HG03139 (cell line): Measurements from ENCODE around the gene TMEM271.
"Not testable (repeated sequence)": the region's sequence is repeated elsewhere in the genome, so short reads cannot be mapped to it uniquely, and the experiment has no call there.

Source experiments
- ATAC-seq: cut with Tn5 transposase; IDR thresholded peaks from one replicate; pipeline ENCODE4 v1.9.1; 2021; ENCODE audit not compliant: unreplicated experiment

The TMEM271 gene

DNA sequence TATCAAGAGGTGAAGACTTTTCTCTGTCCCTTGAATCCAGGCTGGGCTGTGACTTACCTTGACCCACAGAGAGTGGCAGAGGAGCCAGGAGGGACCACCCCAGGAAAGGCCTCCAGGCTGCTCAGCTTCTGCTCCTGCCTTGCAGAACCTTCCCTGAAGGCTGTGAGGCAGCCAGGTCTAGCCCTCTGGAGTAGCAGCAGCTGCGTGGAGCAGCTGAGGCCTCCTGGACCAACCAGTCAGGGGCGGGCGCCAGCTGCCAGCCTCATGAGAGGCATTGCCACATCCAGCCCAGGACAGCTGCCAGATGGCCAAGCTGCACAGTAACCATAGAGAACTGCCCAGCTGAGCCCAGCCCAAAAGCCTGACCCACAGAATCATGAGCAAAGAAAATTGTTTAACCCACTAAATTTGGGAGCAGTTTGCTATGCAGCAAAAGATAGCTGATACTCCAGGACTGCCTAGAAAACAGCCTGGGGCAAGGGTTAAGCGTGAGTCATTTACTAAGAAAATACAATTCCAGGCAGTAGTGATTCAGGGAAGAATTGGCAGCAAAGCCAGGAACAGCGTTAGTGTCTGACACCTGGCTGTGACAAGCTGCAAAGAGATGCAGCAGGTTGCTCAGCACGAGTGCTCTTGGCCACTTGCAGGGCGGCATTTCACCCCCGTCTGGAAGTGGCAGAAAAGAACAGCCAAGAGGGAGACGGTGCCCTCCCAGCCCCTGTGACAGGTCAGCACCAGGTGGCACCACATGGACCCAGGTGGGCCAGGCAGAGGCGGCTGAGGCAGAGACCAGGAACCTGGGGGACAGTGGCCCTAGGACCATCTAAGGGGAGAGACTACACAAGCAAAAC, 34.5 kb upstream of the TMEM271 start:
- ATAC-seq = no peak

DNA sequence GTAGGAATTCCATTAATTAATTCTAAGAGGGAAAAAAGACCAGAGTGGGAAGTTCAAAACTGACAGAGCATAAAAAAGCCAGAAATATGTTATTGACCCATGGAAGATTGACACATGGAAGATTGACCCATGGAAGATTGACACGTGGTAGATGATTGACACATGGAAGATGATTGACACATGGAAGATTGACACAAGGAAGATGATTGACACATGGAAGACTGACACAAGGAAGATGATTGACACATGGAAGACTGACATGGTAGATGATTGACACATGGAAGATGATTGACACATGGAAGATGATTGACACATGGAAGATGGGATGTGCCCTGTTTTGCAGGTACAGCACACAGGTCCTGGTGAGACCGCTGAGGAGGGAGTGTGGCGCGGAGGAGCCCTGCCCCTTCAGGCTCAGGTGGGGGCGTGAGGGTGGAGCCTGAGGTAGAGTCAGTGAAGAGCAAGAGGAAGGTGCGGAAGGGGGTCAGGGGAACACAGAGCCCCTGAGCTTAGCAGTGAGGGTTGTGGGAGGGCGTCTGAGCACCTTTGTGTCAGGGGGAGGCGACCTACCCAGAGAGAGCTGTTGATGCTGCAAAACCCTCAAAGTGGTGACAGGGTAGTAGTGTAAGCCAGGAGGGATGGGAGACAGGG, 33.4 kb upstream of the TMEM271 start:
- no peak for ATAC-seq

DNA sequence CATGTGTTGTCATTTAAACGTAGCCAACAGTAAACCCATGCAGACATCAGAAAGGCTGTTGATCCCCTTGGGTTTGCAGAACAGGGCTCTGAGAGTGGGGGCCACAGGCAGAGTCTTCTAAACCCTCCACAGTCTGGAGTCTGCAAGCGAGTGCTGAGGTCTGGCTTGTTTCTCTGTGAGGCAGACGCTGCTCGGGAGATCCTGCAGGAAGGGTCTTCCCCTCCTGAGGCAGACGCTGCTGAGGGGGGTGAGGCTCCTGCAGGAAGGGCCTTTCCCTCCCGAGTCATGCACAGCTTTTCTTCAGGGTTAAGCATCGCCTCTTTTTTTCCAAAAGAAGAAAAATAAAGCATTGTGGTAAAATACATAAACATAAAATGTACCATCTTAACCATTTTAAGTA, 32.1 kb upstream of the TMEM271 start:
- ATAC-seq = no peak

DNA sequence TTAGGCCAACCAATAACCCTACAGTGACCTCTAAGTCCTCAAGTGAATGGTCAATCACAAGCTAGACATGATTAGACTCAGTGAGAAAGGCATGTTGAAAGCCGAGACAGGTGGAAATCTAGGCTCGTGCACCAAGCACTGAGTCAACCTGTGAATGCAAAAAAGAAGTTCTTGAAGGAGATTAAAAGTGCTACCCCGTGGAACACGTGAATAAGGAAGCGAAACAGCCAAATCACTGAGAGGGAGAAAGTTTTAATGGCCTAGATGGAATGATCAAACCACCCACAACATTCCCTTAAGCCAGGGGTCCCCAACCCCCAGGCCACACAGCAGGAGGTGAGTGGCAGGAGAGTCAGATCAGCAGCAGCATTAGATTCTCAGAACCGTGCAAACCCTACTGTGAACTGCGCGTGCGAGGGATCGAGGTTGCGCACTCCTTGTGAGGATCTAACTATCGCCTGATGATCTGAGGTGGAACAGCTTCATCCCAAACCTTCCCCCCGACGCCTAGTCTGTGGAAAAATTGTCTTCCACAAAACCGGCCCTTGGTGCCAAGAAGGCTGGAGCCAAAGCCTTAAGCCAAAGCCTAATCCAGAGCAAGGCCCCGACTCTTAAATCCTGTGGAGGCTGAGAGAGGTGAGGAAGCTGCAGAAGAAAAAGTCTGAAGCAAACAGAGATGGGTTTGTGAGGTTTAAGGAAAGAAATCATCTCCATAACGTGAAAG, 29.8 kb upstream of the TMEM271 start:
- ATAC-seq = no peak

DNA sequence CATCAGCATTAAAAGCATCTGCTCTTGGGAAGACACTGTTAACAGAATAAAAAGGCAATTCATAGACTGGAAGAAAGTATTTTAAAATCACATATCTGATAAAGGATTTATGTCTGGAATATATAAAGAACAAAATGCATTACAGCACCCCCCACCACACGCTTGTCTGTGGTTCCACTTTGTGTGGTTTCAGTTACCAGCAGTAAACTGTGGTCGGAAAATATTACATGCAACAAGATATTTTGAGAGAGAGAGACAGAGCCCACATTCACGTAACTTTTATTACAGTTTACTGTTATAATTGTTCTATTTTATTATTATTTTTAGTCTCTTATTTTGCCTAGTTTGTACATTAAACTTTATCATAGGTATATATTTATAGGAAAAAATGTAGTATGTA, 28.0 kb upstream of the TMEM271 start:
- ATAC-seq = no peak

DNA sequence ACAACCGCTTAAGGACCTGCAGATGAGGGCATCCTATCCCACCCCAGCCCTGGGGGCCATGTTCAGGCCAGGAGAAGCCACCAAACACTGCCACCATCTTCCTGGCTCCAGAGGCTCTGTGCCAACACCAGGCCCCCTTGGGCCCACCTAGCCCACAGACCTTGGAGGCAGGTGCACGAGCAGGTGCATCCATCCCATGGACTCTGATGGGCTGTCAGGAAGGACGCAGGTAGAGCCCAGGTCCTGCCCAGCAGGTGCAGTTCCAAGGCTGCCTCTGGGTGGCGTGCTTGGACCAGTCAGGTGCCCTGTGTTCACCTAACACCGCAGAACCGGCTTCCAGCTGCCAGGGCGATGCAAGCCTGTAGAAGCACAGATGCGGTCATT, 26.5 kb upstream of the TMEM271 start:
- no peak for ATAC-seq

DNA sequence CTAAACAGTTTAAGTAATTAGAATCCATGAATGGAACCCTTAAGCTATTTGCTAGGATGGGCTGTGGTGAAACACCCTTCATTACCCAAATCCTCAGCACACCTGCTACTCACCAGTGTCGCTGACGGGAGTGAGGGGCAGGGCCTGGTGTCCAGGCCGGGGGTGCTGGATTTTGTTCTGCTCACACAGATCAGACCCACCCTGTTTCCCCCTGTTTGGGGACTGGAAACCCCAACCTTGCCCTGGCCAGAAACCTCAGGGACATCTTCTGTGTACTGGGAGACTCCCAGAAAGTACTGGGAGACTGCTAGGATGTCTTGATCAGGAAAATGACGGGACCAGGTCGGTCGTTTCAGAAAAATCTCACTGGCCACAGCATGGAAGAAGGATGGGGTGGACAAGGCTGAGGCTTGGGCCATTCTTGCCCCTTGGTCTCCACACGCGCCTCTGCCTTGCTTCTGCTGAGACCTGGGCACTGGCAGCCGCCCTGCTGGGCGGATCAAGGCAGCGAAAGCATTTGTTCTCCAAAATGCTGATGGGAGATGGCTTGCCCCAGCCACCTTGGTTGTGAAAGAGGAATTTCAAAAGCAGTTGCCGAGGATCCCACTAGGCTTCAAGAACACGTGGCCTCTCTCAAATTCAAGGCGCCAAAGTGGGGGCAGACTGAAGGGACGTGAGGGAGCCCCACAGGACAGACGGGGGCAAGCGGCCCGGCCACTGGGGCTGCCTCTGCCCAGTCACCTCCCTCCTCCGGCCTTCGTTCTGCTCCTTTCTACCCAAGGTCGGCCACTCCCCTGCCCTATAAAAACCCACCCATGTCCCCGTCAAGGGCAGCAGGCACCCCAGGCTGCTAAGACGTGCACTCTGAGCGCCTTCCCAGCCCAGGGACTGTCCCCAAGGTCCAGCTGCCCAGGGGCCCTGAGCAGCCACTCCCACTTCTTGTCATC, 25.8 kb upstream of the TMEM271 start:
- ATAC-seq = no peak

DNA sequence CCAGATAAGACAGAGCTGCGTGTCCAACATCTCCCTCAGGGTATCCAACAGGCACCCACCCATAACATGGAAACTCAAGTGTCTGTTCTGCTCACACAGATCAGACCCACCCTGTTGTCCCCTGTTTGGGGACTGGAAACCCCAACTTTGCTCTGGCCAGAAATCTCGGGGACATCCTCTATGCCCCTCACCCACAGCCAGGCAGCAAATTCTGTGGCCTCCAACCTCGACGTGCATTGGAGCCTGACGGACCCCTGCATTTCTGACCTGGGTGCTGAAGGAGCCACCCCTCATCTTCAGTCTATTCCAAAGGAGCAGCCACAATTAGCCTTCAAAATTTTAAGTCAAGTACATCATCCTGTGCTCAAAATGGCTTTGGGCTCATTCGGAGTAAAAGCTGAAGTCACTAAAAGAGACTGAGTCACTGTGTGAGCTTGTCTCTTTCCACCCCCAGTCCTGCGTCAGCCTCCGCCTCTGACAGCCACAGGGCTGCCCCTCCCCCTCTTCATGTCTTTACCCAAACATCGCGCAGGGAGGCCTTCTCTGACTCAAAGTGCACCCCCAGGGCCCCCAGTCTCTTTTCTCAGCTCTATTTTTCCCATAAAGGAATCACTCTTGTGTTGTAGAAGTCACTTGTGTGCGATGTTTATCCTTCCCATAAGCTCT, 24.9 kb upstream of the TMEM271 start:
- ATAC-seq = no peak

DNA sequence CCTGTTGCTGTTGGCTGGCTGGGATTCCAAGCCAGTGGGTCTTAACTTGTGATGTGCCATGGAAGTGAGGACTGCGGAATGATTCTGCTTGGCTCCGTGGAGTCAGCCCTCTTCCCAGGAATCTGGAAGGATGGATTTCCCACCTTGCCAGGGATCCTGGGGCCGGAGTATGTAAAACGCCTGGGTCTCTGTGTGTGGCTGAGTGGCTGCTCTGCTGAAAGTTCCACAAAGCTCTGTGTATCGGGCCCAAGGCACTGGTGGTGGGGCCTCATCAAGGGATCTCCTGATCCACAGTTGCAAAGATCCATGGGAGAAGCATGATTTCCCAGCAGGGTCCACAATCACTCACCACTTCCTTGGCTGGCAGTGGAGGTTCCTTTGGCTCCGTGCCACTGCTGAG, 24.1 kb upstream of the TMEM271 start:
- no peak for ATAC-seq

DNA sequence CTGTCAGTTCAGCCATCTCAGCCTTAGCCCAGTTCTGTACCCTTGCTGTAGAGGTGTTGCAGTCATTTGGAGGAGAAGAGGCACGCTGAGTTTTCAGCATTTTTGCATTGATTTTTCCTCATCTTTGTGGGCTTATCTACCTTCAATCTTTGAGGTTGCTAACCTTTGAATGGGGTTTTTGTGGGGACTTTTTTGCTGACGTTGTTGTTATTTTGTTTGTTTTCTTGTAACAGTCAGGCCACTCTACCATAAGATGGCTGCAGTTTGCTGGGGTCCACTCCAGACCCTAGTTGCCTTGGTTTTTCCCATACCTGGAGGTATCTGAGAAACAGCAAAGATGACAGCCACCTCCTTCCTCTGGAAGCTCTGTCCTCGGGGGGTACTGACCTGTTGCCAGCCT, 22.8 kb upstream of the TMEM271 start:
- ATAC-seq = no peak

DNA sequence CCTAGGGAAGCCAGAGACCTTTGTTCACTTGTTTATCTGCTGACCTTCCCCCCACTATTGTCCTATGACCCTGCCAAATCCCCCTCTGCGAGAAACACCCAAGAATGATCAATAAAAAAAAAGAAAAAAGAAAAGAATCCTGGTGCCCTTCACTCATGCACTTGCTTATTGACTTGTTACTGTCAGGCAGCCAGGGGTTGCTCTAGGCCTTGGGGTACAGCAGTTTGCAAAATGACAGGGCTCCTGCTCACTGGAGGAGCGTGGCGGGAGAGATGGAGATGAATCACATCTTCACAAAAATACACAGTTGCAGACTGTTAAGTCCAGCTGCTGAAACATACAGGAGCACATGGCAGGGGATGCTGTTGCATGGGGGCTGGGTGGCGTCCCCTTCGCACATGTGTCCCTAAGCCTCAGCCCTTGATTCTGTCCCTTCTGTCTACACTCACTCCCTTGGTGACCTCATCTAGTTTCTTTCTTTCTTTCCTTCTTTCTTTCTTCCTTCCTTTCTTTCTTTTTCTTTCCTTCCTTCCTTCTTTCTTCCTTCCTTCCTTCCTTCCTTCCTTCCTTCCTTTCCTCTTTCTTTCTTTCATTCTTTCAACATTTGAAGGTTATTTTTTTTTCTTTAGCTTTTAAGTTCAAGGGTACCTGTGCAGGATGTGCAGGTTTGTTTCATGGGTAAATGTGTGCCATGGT, 16.9 kb upstream of the TMEM271 start:
- no peak for ATAC-seq

DNA sequence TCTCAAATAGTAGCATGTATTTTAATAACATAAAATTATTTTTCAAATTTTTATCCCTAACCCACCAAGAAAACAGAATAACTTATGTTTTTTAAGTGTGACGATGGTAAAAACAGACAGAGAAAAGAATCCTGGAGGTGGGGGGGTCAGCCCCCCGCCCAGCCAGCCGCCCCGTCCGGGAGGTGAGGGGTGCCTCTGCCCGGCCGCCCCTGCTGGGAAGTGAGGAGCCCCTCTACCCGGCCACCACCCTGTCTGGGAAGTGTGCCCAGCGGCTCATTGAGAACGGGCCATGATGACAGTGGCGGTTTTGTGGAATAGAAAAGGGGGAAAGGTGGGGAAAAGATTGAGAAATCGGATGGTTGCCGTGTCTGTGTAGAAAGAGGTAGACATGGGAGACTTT, 16.1 kb upstream of the TMEM271 start:
- ATAC-seq = not testable (repeated sequence)

DNA sequence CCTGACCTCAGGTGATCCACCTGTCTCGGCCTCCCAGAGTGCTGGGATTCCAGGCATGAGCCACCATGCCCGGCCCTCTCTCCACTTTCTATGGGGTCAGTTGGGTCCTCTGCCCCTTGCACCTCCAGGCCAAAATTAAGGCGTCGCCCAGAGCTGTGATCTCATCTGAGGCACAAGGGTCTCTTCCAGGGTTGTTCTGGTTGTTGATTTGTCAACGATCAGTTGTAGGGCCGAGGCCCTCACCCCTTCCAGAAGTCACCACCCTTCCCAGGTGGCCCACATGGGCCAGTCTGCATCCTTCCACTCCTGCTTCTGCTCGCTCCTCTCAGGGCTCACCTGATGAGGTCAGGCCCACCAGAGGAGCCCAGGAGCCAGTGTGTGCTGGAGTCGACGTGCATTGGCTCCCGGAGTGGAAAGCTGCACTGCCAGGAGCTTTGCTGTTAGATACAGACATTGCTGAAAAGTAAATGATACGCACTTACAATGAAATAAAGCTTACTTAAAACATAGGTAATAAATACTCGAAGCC, 14.3 kb upstream of the TMEM271 start:
- ATAC-seq = no peak

DNA sequence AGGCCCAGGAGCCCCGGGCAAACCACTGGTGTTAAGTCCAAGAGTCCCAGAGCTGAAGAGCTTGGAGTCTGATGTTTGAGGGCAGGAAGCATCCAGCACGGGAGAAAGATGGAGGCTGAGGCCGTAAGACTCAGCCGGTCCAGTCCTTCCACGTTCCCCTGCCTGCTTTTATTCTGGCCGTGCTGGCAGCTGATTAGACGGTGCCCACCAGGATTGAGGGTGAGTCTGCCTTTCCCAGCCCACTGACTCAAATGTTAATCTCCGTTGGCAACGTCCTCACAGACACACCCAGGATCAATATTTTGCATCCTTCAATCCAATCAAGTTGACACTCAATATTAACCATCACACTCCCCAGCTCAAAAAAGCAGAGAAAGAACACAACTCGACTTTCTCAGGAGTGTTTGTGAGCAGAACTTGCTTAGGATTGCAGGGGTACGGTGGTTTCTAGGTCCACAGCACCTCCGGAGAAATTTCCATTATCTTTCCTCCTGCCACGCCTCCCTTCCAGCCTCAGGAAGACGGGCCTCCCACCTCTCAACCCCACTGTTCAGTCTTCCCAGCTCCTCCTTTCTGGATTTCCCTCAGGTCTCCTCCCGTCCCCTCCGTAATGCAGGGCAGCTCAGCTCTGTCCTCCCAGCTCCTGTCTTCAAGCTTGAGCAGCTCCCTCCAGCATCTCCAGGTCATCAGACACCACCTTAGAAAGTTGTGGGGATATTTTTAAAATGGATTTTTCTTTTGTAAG, 13.3 kb upstream of the TMEM271 start:
- ATAC-seq = no peak

DNA sequence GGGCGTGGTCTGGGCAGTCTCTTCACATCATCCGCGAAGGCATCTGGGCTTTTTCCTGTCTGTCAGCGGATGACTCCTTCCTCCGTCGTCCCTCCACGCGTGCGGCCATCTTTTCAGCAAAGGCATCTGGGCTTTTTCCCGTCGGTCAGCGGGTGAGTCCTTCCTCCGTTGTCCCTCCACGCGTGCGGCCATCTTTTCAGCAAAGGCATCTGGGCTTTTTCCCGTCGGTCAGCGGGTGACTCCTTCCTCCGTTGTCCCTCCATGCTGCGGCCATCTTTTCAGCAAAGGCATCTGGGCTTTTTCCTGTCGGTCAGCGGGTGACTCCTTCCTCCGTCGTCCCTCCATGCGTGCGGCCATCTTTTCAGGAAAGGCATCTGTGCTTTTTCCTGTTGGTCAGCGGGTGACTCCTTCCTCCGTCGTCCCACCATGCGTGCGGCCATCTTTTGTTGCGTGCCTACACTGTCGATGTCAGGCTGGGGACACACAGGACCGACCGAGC, 12.3 kb upstream of the TMEM271 start:
- ATAC-seq = no peak

DNA sequence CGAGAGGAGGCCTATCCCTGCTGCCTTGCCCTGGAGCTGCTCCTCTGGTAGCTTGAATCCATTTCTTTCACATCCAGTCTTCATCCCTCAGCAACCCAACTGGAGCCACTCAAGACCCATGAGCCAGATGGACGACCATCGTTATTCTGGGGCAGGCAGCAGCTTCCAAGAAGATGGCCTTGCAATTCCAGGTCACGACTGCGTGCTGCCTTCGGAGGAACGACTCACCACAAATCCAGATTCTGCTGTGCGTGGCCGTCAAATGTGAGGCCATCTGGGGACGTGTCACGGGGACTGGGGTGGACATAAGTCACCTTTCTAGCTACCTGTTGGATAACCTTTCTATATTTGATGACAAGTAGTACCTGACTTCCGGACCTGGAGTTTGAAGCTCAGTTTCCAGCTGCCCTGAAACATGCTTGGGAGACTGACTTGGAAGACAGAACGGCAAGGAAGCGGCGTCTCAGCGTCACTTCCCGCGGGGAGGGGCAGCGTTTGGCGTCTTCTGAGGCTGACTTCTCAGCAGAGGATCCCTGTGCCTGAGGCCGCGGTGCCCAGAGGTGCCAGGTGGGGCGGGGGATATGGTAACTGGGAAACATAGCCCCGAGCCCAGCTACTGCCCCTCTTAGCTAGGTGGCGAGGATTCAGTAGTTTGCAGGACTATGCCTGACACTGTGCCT, 11.7 kb upstream of the TMEM271 start:
- no peak for ATAC-seq

DNA sequence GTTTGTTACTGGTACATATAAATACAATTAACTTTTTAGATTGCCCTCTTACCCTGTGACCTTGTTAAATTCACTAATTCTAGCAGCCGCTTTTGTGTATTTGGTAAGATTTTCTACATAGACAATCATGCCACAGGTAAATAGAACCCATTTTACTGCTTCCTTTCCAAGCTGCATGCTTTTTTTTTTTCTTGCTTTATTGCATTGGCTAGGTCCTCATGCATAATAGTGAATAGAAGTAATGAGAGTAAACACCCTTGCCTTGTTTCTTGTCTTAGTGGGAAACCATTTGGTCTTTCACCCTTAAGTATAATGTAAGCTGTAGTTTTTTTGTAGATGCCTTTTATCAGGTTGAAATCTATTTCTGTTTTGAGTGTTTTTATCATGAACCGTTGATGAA, 7.7 kb upstream of the TMEM271 start:
- ATAC-seq = no peak

DNA sequence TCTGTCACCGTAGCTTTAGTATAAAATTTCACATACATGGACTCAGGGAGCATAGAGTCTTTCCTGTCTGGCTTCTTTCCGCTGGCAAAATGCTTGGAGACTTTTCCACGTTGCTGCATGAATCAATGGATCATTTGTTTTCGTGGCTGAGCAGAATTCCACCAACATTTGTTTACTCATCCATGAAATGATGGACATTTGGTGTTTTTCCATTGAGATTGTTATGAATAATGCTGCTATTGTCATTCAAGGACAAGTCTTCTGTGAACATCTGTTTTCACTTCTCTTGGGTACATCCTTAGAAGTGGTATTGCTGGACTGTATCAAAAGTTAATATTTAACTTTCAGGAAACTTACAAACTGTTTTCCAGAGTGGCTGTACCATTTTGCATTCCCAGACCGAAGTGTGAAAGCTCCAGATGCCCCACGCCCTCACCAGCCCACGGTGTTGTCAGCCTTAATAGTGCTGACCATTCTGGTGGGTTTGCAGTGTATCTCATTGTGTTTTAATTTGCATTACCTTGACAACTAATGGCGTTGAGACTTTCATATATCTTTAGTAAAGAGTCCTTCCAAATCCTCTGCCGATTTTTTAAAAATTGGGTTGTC, 5.8 kb upstream of the TMEM271 start:
- no peak for ATAC-seq
